Thymus (tissue), 11 donors: ENCODE measurements around the gene ENTHD1. TPM values are rescaled to one million over a fixed set of nuclear protein-coding genes. Genes with fewer than 3 reads are reported as not detected.

Experiments used
- DNase-seq, 9 donors: peaks; one replicate each; pipeline ENCODE4 v3.0.0-alpha.2; 2013; ENCODE audit warnings: low spot score in 9 of 9, low read depth in 6 of 9, missing footprints in 1 of 9
- H3K27ac ChIP-seq, 2 donors: one replicate each; pipeline ENCODE4 v1.5.1; 2013; ENCODE audit warnings: control low read depth in 1 of 2, low read depth in 1 of 2, low read length in 1 of 2, mild to moderate bottlenecking in 1 of 2, moderate library complexity in 1 of 2
- H3K27me3 ChIP-seq, 2 donors: one replicate each; pipeline ENCODE4 v1.5.1; 2013; ENCODE audit warnings: low read length in 1 of 2; ENCODE audit not compliant: control insufficient read depth in 2 of 2, insufficient read depth in 1 of 2
- H3K36me3 ChIP-seq, 2 donors: one replicate each; pipeline ENCODE4 v1.5.1; 2013; ENCODE audit warnings: low read length in 1 of 2, mild to moderate bottlenecking in 1 of 2, moderate library complexity in 1 of 2; ENCODE audit not compliant: control insufficient read depth in 2 of 2, insufficient read depth in 2 of 2
- H3K4me1 ChIP-seq, 2 donors: one replicate each; pipeline ENCODE4 v1.5.1; 2013; ENCODE audit warnings: low read length in 2 of 2; ENCODE audit not compliant: control insufficient read depth in 2 of 2, insufficient read depth in 2 of 2
- H3K4me3 ChIP-seq, 2 donors: one replicate each; pipeline ENCODE4 v1.5.1; 2013; ENCODE audit warnings: low read length in 2 of 2, control low read depth in 1 of 2, mild to moderate bottlenecking in 1 of 2
- H3K9me3 ChIP-seq, 2 donors: one replicate each; pipeline ENCODE4 v1.5.1; 2013; ENCODE audit warnings: low read length in 1 of 2, mild to moderate bottlenecking in 1 of 2; ENCODE audit not compliant: control insufficient read depth in 2 of 2, insufficient read depth in 1 of 2
- WGBS: extraction: QIAGEN DNeasy Blood & Tissue Kit; methylation state at CpG from one replicate; pipeline ENCODE4 v1.1.7; 2013; 5-methylcytosine and 5-hydroxymethylcytosine counted together
- polyA plus RNA-seq: library from polyadenylated mRNA; stranded (reverse); fragments of 200-250 nt; gene quantifications from one replicate; pipeline ENCODE4 v1.2.3, GENCODE V29; 2013
- total RNA-seq: library from RNA; stranded (reverse); fragments of 120-200 nt; gene quantifications from one replicate; pipeline ENCODE4 v1.2.4, GENCODE V29; 2013
- donor health status: healthy.

Gene ENTHD1
- total and polyA plus RNA-seq, 2 donors = 0.85 to 1.2 TPM

- peaks cover 27 to 63% of the 10 kb centered on the region in 2 donors for H3K4me1 ChIP-seq
- H3K27ac ChIP-seq = peak overlapping the region; percentile 88 to 90
- no peaks in the 10 kb centered on the region for H3K27me3 ChIP-seq
- H3K9me3 ChIP-seq = no peaks in the 10 kb centered on the region
- 27% methylated on average over 7 of the region's 7 CpGs for WGBS
- H3K4me3 ChIP-seq = peak overlapping the region; percentile 83 to 85
- peak in 2 of 9 donors; percentile 67 to 81 for DNase-seq
- H3K36me3 ChIP-seq = peaks cover 4 to 44% of the 10 kb centered on the region in 2 donors
Observed at GRCh38 chr22:39927544-39927943, 34.0 kb upstream of the ENTHD1 start.

- H3K27ac ChIP-seq = peak overlapping the region; percentile 88 to 90
- 21% methylated on average over 5 of the region's 5 CpGs for WGBS
- H3K4me3 ChIP-seq = peak overlapping the region; percentile 83 to 85
- DNase-seq = no peak
- peaks cover 4 to 49% of the 10 kb centered on the region in 2 donors for H3K36me3 ChIP-seq
- no peaks in the 10 kb centered on the region for H3K27me3 ChIP-seq
- peaks cover 31 to 63% of the 10 kb centered on the region in 2 donors for H3K4me1 ChIP-seq
- H3K9me3 ChIP-seq = no peaks in the 10 kb centered on the region
Observed at GRCh38 chr22:39926753-39927152, 33.2 kb upstream of the ENTHD1 start.

- H3K4me3 ChIP-seq = peak overlapping the region; percentile 83 to 85
- H3K4me1 ChIP-seq = peaks cover 28 to 61% of the 10 kb centered on the region in 2 donors
- DNase-seq = peak in 4 of 9 donors; percentile 74 to 90 (median 78)
- no peaks in the 10 kb centered on the region for H3K9me3 ChIP-seq
- peaks cover 4 to 44% of the 10 kb centered on the region in 2 donors for H3K36me3 ChIP-seq
- no peaks in the 10 kb centered on the region for H3K27me3 ChIP-seq
- WGBS = 12% methylated on average over 8 of the region's 8 CpGs
- peak overlapping the region; percentile 88 to 90 for H3K27ac ChIP-seq
Observed at GRCh38 chr22:39925909-39926679, 32.5 kb upstream of the ENTHD1 start.

GRCh38 chr22:39925273-39925672 is 31.7 kb upstream of the ENTHD1 start:
- Histone ChIP-seq H3K4me1 (peaks cover 33 to 61% of the 10 kb centered on the region in 2 donors), H3K36me3 (peaks cover 6 to 44% of the 10 kb centered on the region in 2 donors), H3K4me3 (peak overlapping the region; percentile 83 to 85), H3K27ac (peak overlapping the region; percentile 47 to 90), H3K27me3 (no peaks in the 10 kb centered on the region), H3K9me3 (no peaks in the 10 kb centered on the region)
- peak in 1 of 9 donors; percentile 32 for DNase-seq
- 67% methylated on average over 2 of the region's 2 CpGs for WGBS

DNA sequence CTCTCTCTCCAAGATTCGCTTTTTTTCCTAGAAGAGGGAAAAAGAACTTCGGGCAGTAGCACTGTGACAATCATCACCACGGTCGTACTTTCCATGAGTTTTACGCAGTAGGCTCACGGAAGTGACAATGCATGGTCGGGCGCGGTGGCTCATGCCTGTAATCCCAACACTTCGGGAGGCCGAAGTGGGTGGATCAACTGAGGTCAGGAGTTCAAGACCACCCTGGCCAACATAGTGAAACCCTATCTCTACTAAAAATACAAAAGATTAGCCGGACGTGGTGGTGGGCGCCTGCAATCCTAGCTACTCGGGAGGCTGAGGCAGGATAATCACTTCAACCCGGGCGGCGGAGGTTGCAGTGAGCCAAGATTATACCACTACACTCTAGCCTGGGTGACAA is 30.7 kb upstream of the ENTHD1 start:
- H3K27me3 ChIP-seq = no peaks in the 10 kb centered on the region
- peaks cover 10 to 51% of the 10 kb centered on the region in 2 donors for H3K36me3 ChIP-seq
- H3K27ac ChIP-seq = peak overlapping the region; percentile 81 to 90
- no peak for DNase-seq
- H3K4me3 ChIP-seq = no peak overlapping the region
- H3K9me3 ChIP-seq = no peaks in the 10 kb centered on the region
- 95% methylated on average over 18 of the region's 18 CpGs for WGBS
- H3K4me1 ChIP-seq = peaks cover 38 to 64% of the 10 kb centered on the region in 2 donors

DNA sequence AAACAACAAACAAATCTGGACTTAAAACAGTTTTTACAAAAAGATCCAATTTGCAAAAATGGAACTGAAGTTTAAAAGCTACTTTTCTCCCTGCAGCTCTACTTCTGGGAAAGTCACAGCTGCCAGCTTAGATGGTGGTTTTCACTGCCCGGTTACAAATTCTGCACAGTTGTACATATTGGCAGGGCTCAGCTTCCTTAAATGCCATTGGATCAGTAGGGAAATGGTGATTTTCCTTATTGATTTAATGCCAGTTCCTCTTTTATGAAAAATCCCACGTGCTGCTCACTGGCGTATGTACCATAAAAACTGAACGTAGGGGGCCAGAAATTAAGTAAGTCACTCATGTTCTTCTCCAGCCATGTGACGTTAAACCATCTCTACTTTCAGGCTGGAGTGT is 30.1 kb upstream of the ENTHD1 start:
- no peaks in the 10 kb centered on the region for H3K9me3 ChIP-seq
- WGBS = 43% methylated on average over 5 of the region's 5 CpGs
- H3K27ac ChIP-seq = peak overlapping the region; percentile 46 to 90
- no peaks in the 10 kb centered on the region for H3K27me3 ChIP-seq
- no peak overlapping the region for H3K4me3 ChIP-seq
- H3K4me1 ChIP-seq = peaks cover 40 to 64% of the 10 kb centered on the region in 2 donors
- peaks cover 10 to 51% of the 10 kb centered on the region in 2 donors for H3K36me3 ChIP-seq
- peak in 1 of 9 donors; percentile 26 for DNase-seq

DNA sequence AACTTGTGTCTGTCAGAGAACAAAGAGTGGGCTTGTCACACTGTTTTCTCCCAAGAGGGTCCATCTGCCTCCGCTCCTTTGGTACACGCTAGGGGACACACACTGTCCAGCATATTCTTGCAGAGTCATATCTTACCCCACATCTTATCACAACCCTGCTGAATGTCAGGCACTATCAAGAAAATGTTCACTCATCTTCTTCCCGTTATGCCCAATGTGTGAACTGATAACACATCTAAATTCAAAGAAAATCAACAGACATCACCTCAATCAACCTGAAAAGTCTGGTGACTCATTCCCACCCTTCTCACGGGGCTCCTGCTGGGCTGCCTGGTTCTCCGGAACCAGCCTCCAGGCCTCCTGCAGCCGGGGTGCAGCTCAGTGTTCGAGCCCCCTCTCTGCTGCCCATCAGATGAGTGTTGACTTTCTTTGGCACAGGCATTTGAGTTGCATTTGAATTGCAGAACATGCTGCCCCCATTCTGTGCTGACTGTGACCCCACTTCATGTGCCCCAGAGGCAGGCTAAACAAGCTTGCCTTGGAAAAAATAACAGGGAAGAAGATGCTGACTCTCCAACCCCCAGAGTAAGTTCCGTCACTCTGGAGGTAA is 26.7 kb upstream of the ENTHD1 start:
- Histone ChIP-seq H3K4me1 (peaks cover 45 to 70% of the 10 kb centered on the region in 2 donors), H3K4me3 (no peak overlapping the region), H3K9me3 (no peaks in the 10 kb centered on the region), H3K27ac (peak overlapping the region; percentile 32 to 70), H3K27me3 (no peaks in the 10 kb centered on the region), H3K36me3 (peaks cover 16 to 63% of the 10 kb centered on the region in 2 donors)
- WGBS = 86% methylated on average over 8 of the region's 8 CpGs
- DNase-seq = no peak

GRCh38 chr22:39917776-39918495 is 24.4 kb upstream of the ENTHD1 start:
- Histone ChIP-seq H3K9me3 (no peaks in the 10 kb centered on the region), H3K4me3 (no peak overlapping the region), H3K27ac (peak overlapping the region in 1 of 2 donors; percentile 7), H3K27me3 (no peaks in the 10 kb centered on the region), H3K4me1 (peaks cover 48 to 68% of the 10 kb centered on the region in 2 donors), H3K36me3 (peaks cover 18 to 66% of the 10 kb centered on the region in 2 donors)
- WGBS = 83% methylated on average over 12 of the region's 12 CpGs
- no peak for DNase-seq
